KOPT-K1 (cell line): ENCODE data around the gene POLDIP2.

Source experiments
- H3K27ac ChIP-seq: fragments of 200-600 bp; sonication (generic); 2 replicates; pipeline ENCODE4 v1.5.1; 2016; ENCODE audit warnings: antibody characterized with exemption, mild to moderate bottlenecking, low read depth, low read length; ENCODE audit not compliant: poor library complexity, severe bottlenecking
- H3K36me3 ChIP-seq: fragments of 200-600 bp; sonication (generic); 2 replicates; pipeline ENCODE4 v1.5.1; 2017; ENCODE audit warnings: antibody characterized with exemption, mild to moderate bottlenecking, low read length, moderate library complexity; ENCODE audit not compliant: insufficient read depth
- H3K9me3 ChIP-seq: fragments of 200-600 bp; sonication (generic); 2 replicates; pipeline ENCODE4 v1.5.1; 2017; ENCODE audit warnings: antibody characterized with exemption, low read length, mild to moderate bottlenecking; ENCODE audit not compliant: insufficient read depth, poor library complexity, severe bottlenecking

POLDIP2 gene, protein sequence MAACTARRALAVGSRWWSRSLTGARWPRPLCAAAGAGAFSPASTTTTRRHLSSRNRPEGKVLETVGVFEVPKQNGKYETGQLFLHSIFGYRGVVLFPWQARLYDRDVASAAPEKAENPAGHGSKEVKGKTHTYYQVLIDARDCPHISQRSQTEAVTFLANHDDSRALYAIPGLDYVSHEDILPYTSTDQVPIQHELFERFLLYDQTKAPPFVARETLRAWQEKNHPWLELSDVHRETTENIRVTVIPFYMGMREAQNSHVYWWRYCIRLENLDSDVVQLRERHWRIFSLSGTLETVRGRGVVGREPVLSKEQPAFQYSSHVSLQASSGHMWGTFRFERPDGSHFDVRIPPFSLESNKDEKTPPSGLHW

DNA sequence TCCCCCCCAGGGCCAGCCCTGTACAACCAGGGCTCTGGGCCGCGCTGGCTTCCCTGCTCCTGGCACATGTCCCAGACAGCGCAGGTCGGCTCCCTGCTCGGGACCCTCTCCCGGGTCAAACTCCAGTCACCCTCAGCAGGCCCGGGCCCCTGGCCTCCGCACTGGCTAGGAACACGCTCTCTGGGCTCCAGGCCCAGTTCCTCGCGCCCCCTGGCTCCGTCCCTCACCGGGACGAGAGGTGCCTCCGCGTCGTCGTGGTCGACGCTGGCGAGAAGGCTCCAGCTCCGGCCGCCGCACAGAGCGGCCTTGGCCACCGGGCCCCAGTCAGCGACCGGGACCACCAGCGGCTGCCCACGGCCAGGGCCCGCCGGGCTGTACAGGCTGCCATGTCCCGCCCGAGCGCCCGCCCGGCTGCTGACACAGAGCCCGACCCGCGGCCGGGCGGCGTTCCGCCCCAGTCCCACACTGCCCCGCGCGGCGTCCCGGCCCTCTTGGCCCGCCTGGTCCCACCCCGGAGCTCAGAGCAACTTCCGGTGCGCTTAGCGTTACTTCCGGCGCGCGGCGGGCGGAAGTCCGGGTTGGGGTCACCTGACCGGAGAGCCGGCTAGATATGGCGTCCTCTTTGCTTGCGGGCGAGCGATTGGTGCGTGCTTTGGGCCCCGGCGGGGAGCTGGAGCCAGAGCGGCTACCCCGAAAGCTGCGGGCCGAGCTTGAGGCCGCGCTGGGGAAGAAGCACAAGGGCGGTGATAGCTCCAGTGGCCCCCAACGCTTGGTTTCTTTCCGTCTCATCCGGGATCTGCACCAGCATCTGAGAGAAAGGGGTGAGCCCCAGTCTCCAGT is at the start of gene POLDIP2:
TSS of gene POLDIP2 (minus strand) at position 467 of the 840 bp plus-strand sequence. CDS start at position 388, 79 bp downstream.
- Histone ChIP-seq H3K9me3 (no peaks in the 10 kb centered on the region), H3K27ac (peak within 1 kb of the TSS; percentile 76), H3K36me3 (peaks cover 59% of the 10 kb centered on the region)

DNA sequence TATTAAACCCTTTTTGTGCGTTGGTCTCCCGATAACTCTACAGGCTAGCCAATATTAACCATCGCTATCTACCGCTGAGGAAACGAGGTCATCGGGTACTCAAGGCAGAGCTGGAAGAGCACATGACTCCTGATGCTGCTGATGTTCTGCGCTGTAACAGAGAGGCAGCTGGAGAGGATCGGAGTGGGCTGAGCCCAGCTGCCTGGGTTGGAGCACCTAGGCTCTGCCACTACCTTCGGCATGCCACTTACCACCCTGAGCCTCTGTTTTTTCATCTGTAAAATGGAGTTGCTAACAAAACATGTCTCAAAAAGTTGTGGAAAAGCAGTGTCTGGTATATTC is 49.1 kb upstream of the POLDIP2 start:
- Histone ChIP-seq H3K27ac (no peak overlapping the region), H3K9me3 (no peaks in the 10 kb centered on the region), H3K36me3 (no peaks in the 10 kb centered on the region)

DNA sequence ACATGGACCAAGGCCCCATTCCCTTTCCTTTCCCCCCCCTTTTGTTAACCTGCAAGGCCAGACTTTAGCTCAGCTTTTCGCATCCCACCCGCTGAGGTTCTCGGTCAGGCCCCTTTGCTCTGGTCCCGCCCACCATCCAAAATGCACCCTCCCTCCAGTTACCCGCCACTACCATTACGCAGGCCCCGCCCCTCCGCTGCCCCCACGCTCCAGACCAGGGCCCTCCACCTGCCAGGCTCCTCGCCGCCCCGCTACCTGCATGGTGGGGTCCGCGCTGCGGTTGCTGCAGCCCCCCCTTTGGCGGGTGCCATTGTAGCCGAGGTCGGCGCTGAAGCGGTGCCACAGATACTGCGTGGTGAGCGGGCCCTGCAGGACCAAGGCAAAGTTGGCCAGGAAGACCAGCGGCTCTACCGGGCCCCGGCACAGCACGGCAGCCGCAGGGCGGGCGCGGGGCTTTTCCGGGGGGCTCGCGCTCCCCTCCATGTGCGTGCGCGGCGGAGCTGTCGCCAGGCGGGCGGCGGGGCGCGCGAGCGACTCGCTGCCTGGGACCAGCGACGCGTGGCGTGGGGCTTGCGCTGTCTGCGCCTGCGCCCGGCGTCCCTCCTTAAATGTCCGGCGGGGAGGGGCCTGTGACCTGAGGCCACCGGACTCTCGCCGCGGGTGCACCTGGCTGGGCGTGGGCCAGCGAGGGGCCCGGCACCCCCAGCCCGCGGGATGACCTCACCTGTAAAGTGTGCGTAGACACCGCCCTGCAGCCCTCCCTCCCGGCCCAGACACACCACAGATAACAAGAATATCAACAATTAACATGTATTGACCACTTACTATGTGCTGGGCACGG is 48.5 kb upstream of the POLDIP2 start, which contains the start of gene SLC46A1:
TSS of gene SLC46A1 (minus strand) at position 581 of the 841 bp plus-strand sequence. CDS start at position 483, 98 bp downstream.
- Histone ChIP-seq H3K36me3 (no peaks in the 10 kb centered on the region), H3K9me3 (no peaks in the 10 kb centered on the region), H3K27ac (no peak within 1 kb of the TSS)

DNA sequence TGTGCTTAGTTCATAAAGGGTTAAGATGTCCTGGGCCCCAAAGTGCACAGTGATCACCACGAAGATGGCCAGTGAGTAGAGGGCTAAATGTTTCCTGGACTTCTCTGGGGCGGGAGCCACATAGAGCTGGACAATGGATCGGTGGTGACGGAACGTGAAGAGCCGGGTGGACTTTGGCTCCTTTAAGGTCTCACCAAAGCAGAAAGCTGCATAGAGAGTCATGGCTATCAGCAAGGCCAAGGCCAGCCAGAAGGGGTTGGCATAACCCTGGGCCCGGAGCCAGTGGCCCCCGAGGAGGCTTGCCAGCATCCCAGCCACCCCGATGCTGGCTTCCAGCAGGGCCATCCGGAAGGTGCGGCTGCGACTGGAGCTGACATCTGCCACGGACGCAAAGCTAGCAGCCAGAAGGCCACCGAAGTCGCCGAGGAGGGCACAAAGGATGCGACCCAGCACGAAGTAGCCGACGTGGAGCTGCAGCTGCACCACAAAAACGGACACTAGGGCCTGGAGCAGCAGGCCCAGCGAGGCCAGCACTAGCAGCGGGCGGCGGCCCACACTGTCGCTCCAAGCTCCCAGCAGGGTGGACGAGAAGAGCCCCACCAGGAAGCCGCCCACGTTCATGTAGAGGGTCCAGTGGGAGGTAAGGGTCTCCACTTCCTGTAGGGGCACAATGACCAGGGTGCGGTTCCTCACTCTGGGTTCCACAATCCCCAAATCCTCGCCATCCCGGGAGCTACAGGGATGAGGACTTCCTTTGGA is 47.7 kb upstream of the POLDIP2 start:
- H3K27ac ChIP-seq = no peak overlapping the region
- H3K9me3 ChIP-seq = no peaks in the 10 kb centered on the region
- H3K36me3 ChIP-seq = no peaks in the 10 kb centered on the region

DNA sequence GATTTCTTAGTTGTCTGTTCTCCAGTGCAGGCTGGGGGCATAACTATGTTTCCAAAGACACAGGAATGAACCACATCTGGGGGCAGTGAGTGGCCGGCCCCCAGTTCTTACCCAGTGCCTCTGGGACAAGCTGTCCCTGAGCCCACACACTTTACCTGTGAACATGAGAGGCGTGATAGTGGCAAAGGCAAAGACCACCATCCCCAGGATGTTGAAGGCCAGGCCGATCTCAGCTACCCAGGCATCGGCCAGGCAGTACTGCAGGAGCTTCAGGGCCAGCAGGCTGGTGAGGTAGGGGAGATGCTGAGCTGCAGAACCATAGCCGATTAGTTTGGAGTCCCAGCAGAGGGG is 47.1 kb upstream of the POLDIP2 start:
- Histone ChIP-seq H3K36me3 (no peaks in the 10 kb centered on the region), H3K27ac (no peak overlapping the region)

DNA sequence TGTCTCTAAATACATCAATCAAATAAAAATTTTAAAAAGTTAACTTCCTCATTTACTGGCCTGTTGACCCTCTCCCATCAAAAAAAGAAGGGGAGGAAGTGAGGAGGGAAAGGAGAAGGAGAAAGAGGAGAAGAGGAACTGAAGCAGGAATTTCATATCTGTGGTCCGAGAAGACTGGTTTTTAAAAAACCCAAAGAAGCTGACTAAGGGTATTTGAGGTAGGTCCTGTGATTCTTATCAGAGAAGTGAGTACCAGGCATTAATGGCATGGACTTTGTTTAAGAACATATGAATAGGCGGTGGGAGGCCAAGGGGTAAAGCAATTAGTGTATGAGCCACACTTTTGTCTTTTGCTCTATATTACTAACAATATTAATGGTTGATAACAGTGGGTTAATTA is 46.7 kb upstream of the POLDIP2 start:
- H3K9me3 ChIP-seq = no peaks in the 10 kb centered on the region
- H3K36me3 ChIP-seq = no peaks in the 10 kb centered on the region
- no peak overlapping the region for H3K27ac ChIP-seq

More for the DNA sequence above, 47.1 kb upstream of the POLDIP2 start:
- no peaks in the 10 kb centered on the region for H3K9me3 ChIP-seq

DNA sequence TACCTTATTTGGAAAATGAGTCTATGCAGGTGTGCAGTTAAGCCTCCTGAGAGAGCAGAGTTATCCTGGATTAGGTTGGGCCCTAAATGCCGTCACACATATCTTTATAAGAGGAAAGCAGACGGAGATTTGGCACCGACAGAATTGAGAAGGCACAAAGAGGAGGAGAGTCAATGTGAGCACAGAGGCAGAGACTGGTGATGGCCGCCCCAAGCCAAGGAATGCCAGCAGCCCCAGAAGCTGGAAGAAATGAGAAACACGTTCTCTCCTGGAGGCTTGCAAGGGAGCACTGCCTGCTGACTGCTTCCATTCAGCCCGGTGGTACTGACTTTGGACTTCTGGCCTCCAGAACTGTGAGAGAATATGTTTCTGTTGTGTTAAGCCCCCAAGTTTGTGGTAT is 45.5 kb upstream of the POLDIP2 start:
- no peak overlapping the region for H3K27ac ChIP-seq
- no peaks in the 10 kb centered on the region for H3K9me3 ChIP-seq
- H3K36me3 ChIP-seq = no peaks in the 10 kb centered on the region

DNA sequence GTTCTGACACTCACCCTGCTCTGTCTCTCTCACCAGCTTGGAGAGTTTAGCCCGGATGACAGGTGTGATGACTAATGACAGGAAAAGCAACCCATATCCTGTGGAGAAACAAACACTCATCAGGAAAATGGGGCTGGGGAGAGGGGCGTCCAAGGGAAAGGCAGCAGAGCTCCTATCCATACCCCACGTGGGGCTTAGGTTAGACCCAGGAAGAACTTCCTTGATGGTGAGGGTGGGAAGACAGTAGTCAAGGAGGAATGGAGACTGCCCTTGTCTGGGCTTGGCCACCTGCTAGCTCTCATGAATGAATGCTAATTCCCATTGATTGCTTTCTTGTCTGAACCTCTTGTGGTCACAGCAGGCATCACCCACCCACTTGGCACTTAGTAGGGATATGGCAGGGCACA is 44.9 kb upstream of the POLDIP2 start:
- H3K36me3 ChIP-seq = no peaks in the 10 kb centered on the region; the same call in 1 of the 2 replicates
- no peak overlapping the region for H3K27ac ChIP-seq
- no peaks in the 10 kb centered on the region for H3K9me3 ChIP-seq

DNA sequence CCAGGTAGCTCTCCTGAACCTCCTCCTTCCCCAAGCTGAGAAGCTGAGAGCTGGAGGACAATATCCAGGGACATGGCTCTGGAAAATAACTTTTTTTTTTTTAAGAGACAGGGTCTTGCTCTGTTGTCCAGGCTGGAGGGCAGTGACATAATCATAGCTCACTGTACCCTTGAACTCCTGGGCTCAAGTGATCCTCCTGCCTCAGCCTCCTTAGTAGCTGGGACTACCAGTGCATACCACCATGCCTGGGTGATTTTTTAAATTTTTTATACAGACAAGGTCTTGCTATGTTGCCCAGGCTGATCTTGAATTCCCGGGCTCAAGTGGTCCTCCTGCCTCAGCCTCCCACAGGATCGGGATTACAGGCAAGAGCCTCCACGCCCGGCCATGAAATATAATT is 42.5 kb upstream of the POLDIP2 start:
- Histone ChIP-seq H3K27ac (no peak overlapping the region), H3K9me3 (no peaks in the 10 kb centered on the region), H3K36me3 (no peaks in the 10 kb centered on the region; the same call in 1 of the 2 replicates)

DNA sequence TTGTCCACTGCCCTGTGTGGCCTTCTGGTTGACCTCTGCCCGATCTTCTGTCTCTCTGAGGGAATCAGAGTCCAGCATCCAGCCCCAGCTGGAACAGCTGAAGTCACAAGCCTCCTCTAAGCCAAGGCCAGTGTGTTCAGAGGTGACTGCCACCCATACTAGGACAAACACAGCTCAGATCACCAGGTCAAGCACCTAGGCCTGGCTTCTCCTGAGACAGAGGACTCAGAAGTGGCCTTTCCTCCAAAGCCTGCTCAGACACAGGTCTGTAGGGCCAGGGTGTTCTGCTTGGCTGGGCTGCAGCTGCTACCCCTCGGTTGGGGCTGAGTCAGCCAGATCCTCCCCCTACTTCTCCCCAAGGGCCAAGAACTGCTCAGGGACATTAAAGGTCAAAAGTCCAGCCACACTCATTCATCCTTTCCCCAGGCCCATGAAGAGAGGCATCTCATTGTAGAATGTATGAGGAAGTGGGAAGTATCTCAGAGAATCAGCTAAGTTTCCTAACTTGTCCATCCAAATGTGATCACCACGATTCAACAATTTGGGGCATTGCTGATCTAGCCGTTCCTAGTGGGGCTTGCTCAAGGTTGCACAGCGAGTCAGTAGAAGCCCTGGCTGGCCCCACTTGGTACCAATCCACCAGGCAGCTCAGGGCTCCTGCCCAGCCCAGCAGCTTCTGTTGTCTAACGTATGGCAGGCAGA is 41.1 kb upstream of the POLDIP2 start:
- Histone ChIP-seq H3K27ac (no peak overlapping the region), H3K36me3 (peaks cover 11% of the 10 kb centered on the region; the same call in 1 of the 2 replicates), H3K9me3 (no peaks in the 10 kb centered on the region)

DNA sequence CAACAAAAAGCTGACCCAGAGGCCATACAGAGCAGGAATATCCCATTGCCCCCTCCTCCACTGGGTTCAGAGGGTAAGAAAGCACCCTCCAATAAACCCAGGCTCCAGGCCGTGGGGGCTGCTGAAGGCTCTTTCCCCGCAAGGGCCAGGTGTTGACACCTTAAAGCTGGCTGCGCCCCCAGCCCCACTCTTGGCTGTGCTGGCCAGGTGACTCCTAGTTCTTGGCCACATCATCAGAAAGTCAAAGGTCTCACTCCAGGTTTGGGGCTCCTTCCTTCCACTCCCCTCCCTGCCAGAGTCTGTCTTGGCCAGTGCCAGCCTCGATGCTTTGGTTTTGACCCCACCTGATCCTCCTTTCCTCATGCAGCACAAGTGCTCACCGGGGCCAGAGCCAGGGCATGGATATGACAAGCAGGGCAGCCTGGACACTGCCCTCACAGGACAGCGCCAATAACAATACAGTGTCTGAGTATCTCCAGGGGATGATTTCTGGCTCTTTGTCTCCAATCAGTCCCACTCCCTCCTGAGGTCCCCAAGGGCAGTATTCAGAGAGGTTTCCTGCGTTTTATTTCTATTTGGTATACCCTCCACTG is 40.5 kb upstream of the POLDIP2 start:
- Histone ChIP-seq H3K27ac (no peak overlapping the region), H3K9me3 (no peaks in the 10 kb centered on the region), H3K36me3 (peaks cover 11% of the 10 kb centered on the region; the same call in 1 of the 2 replicates)

DNA sequence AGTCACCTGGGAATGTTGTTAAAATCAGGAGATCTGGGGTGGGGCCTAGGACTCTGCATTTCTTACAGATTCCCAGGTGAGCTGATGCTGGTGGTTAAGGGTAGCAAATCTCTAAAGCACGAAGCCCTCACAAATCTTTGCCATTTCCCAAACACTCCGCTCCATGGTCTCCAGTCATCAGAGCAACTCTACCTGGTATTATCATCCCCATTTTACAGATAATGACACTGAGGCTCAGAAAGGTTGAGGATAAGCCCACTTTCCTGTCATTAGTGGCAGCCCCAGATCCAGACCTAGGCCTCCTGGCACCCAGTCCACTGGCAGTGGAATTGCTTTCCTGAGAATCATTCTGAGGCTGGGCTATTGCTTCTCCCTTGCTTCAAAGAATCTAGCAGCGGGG is 39.9 kb upstream of the POLDIP2 start:
- H3K36me3 ChIP-seq = peaks cover 16% of the 10 kb centered on the region; the same call in 1 of the 2 replicates
- no peak overlapping the region for H3K27ac ChIP-seq
- no peaks in the 10 kb centered on the region for H3K9me3 ChIP-seq

DNA sequence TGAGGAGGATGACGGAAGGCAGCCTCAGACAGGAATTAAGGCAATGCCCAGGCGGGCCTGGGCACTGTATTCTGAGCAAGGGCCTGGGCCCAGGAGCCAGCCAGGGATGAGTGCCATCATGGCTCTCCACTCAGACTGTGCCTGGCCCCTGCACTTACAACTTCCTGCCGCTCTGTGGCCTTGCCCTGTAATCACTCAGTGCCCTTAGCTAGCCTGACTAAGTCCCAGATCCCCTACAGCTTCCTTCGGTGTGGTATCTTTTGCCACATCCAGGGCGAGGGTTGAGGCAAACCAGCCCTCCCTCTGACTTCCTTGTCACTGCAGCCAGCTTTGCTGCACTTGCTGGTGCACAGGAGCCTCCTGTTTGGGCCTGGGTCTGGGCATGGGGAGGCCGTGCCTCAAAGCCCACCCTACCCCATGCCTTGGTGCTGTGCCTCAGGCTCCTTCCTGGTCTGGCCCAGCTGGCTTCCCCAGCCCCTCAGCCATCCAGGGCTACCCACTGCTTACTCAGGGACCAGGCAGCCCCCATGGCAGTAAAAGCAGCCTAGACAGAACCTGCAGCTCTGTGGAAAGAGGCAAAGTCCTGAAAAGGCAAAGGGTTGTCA is 39.4 kb upstream of the POLDIP2 start:
- H3K9me3 ChIP-seq = no peaks in the 10 kb centered on the region
- no peak overlapping the region for H3K27ac ChIP-seq
- H3K36me3 ChIP-seq = peaks cover 16% of the 10 kb centered on the region; the same call in 1 of the 2 replicates
